H54 (cell line): ENCODE measurements around the gene DLL3.

Experiments
- DNase-seq: peaks from one replicate; pipeline ENCODE4 v3.0.0; 2011; ENCODE audit warnings: low spot score, mixed read lengths; ENCODE audit not compliant: insufficient read length
- FAIRE-seq: peaks from 3 replicates; lab custom pipeline; 2011; peaks lifted over from hg19 to GRCh38; lab: Jason Lieb, UNC
- POLR2A ChIP-seq: IDR thresholded peaks from 2 replicates; pipeline ENCODE4 v1.6.1; 2011; ENCODE audit warnings: low read depth, mild to moderate bottlenecking, low read length

DLL3 gene

DNA sequence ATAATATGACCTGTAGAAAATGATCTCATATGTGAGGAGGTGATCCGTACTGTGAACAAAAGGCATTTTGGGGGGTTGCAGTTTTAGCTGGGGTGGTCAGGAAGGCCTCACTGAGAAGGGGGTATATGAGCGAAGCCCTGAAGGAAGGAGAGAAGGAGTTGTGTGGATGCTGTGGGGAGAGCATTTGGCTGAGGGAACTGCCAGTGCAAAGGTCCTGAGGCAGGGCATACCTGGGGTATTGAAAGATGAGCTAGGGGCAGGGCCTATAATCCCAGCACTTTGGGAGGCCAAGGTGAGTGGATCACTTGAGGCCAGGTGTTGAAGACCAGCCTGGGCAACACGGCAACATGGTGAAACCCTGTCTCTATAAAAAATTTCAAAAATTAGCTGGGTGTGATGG is 18.7 kb downstream of the DLL3 start:
- DNase-seq, result no peak
- no peak for FAIRE-seq
- TF ChIP-seq POLR2A, result no peak

DNA sequence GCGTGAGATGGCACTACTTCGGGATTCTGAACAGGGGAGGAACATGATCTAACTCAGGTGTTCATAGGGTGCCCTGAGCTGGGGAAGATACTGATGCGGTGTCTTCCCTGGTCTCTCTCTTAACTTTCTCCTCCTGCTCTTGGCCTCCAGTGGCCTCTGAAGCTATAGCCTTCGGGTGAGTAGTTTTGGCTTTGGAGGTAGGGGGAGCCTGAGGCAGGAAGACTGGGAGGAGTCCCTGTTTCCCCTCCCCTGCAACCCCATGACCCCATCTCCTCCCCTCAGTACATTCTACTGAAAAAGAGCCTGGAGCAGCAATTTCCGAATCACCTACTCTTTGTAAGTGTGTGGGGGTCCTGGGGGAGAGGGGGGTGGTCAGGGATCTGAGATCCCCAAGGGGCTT is 19.7 kb downstream of the DLL3 start:
- TF ChIP-seq POLR2A, result no peak
- FAIRE-seq, result no peak
- DNase-seq, result no peak

DNA sequence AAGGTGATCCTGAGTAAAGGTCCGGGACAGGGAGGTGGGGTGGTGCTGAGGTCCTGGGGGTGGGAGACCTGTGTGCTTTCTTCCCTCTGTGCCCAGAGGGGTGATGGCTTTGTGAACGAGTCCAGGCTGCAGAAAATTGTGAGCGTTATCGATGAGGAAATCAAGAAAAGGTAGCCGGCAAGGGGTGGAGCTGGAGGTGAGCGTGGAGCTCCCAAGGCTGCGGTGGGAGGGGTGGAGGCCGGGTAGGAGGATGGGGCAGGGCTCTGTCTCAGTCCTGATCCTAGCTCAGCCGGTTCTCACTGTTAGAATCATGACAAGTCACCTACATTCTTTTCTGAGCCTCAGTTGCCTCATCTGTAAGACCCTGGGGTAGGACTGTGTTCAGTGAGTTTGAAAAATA is 20.2 kb downstream of the DLL3 start:
- FAIRE-seq (no peak), DNase-seq (no peak)
- no peak for TF ChIP-seq POLR2A

DNA sequence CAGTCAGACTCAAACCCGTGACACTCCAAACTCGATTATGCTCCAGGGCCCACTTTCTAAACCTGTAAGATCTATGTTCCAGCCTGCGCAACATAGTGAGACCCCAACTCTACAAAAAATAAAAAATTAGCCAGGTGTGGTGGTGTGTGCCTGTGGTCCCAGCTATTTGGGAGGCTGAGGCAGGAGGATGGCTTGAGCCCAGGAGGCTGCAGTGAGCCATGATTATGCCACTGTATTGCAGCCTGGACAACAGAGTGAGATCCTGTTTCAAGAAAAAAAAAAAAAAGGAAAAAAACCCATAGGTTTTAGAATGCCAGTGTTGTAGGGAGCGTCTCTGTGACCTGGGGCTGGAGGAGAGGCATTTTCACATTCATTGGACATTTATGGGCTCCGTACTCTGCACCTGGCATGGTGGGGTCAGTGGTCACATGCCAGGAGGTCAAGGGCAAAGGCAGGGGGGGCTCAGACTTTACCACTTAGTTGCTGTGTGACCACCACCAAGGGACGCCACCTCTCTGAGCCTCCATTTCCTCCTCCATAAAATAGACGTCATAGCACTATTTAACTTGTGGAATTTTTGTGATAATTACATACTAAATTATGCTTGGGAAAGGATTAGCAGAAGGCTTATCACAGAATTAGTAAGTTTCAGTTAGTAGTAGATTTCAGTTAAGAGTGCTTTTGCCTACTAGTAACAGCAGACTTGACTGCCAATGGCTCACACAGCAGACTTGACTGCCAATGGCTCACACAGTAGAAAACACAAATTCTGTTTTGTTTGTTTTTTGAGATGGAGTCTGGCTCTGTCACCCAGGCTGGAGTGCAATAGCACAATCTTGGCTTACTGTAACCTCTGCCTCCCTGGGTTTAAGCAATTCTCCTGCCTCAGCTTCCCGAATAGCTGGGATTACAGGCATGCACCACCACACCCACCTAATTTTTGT is 22.1 kb downstream of the DLL3 start:
- DNase-seq, result no peak
- TF ChIP-seq POLR2A, result no peak
- FAIRE-seq, result no peak

DNA sequence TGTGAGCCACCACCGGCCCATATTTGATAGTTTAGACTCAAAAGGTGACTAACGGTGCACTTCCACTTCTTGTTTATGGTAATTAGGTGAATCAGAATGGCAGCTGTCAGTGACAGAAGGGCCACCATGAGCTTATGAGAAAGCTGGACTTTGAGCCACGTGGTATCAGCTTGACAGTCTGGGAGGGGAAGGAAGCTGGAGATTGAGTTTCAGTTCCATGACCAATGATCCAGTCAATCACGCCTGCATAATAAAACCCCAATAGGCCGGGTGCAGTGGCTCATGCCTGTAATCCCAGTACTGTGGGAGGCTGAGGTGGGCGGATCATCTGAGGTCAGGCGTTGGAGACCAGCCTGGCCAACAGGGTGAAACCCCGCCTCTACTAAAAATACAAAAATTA is 25.7 kb downstream of the DLL3 start:
- FAIRE-seq, result no peak
- no peak for TF ChIP-seq POLR2A
- no peak for DNase-seq

DNA sequence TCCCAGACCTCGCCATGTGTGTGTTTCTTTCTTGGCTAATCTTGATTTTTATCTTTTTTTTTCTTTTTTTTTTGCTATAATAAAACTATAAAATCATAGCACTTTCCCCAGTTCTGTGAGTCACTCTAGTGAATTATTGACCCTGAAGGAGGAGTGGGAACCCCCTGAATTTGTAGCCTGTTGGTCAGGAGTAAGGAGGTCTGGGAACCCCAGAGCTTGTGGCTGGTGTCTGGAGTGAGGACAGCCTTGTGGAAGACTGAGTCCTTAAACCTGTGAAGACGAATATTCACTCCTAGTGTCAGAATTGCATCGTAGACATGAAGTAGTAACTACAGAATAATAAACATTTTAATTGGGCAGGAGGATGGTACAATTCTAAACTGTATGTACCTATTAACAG is 26.5 kb downstream of the DLL3 start:
- FAIRE-seq, result no peak
- no peak for TF ChIP-seq POLR2A
- no peak for DNase-seq

DNA sequence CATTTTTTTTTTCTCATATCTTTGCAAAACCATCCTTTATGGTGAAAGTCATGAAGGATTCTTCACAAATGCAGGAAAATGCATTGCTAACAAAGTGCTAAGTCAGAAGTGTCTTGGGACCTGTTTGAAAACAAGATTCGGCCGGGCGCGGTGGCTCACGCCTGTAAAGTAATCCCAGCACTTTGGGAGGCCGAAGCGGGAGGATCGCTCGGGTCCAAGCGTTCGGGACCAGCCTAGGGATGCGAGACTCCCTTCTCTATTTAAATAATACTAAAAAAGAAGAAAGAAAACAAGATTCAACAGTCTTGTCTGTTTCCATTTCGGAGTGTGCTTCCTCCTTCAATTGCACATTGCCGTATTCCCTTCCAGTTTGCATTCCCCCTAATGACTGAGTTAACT is 33.1 kb downstream of the DLL3 start:
- DNase-seq (no peak), FAIRE-seq (no peak)
- TF ChIP-seq POLR2A, result no peak

DNA sequence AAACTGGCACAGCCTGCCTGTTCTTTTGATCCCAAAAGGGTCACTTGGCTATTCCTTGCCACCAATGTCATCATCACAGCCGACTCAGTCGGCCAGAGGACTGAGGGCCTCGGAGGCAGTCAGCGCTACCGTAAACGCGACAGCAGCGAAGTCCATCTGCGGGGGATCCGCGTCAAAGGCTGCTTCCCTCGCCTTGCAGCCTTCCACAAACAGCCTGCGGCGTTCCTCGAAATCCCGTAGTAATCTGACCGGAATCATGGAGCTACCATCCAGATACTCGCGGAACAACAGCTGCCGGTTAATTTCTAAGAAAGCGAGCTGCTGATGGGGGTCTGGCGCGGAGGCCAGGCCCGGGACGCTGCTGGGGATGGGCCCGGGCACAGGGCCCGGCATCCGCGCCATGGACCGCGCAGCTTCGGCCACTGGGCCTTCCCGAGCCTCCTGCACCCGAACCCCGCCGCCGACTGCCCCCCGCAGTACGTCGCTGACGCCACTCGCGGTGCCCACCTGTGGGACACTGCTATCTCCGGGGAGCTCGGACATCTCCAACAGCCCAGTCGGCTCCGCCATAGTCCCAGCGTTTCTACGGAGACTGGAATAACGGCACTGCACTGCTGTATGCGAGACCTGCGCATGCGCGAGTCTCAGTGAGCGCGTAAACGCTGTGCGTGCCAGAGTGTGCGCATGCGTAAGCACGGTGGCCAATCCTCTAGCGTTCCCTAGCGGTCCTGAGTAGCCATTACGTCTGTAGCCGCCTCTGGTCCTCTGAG is 33.7 kb downstream of the DLL3 start, which contains the start of gene EID2B:
EID2B (minus strand) TSS at position 620 of the 770 bp plus-strand sequence; CDS start at position 570, 50 bp downstream.
- DNase-seq, result peak; percentile 97
- peak; percentile 92 for TF ChIP-seq POLR2A
- FAIRE-seq, result peak; percentile 77

DNA sequence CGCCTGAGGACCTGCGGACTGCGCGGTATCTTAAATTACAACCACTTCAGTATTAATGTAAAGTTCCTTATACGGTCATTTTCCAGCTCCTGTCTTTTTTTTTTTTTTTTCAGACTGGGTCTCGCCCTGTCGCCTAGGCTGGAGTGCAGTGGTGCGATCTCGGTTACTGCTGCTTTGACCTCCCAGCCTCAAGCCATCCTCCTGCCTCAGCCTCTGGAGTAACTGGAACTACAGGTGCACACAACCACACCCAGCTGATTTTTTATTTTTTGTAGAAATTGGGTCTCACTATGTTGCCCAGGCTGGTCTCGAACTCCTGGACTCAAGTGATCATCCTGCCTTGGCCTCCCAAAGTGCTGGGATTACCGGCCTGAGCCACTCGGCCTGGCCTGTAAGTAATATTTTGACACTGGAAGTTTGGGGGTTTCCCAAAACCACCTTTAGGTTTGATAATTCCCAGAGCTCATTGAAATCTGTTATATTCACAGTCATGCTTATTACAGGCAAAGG is 34.3 kb downstream of the DLL3 start:
- TF ChIP-seq POLR2A, result no peak
- DNase-seq, result no peak
- FAIRE-seq, result no peak

DNA sequence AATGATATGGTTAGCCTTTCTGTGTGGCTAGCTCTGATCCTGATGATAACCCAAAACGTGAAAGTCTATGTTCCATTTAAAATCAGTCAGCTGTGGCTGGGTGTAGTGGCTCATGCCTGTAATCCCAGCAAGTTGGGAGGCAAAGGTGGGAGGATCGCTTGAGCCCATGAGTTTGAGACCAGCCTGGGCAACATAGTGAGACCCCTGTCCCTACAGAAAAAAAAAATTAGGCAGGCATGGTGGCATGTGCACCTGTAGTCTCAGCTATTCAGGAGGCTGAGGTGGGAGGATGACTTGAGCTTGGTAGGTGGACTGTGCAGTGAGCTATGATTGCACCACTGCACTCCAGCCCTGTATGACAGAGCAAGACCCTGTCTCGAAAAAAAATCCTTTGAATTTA is 35.0 kb downstream of the DLL3 start:
- DNase-seq (no peak), FAIRE-seq (no peak)
- TF ChIP-seq POLR2A, result no peak

DNA sequence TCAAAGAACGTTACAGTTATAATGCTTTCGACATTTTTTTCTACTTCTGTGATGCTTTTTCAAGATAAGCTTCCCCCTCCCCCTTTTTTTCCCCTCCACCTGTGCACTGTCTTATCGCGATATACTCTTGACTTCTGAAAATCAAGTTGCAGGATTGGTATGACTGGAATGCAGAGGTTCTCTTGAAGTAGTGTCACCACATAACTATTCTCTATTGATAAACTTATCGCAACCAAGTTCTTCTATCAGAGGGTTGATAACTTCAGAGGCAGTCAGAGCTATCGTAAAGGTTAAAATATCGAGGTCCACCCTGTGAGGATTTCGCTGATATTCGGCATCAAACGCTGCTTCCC is 40.4 kb downstream of the DLL3 start:
- FAIRE-seq (no peak), DNase-seq (peak; percentile 56)
- no peak for TF ChIP-seq POLR2A

DNA sequence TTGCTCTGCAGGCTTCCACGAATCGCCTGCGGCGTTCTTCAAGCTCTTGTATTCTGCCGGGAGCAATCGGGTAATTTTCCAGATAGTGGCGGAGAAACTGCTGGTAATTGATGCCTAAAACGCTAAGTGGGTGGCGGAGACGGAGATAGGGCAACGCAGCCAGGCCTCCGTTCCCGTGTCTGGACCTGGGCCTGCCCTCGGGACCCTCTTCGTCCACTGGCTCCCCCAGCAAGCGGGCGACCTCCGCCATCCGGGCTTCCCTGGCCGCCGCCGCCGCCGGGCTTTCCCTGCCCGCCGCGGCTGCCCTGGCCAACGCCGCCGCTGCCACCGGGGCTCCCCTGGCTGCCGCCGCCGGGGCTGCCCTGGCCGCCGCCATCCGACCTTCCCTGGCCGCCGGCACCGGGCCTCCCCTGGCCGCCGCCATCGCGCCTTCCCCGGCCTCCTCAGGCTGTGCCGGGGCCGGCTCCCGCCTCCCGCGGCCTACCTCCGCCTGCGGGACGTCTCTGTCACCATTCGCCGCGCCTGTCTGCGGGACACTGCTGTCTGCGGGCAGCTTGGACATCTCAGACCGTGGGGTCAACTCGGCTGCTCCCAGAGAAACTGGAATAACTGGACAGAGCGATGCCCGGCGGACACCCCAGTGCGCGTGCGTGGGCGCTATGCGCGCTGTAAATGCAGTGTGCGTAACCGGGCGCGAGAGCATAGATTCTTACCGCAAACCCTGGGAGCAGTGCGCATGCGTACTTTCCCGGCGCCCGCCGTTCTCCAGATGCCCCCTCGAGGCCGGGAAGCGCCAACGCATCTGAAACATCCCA is 41.0 kb downstream of the DLL3 start, which contains the start of gene EID2:
EID2 (minus strand) TSS at position 644 of the 815 bp plus-strand sequence; CDS start at position 562, 82 bp downstream.
- TF ChIP-seq POLR2A, result peak; percentile 94
- DNase-seq (peak; percentile 98), FAIRE-seq (peak; percentile 86)

DNA sequence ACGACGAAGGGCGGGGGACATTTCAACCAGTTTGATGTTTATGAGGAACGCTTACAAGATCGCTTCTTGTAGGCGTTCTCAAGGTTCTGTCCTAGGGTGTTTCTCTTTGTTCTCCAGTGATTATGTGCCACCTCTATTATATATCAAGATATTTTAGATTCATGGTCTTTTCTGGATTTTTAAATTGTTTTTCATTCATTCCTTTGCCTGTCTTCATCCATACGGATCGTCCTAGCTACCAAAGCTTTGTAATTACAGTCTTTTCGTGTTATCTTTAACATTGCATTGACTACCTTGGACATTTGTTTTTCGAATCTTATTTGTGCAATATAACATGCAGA is 41.6 kb downstream of the DLL3 start:
- FAIRE-seq (no peak), DNase-seq (no peak)
- no peak for TF ChIP-seq POLR2A
